A549 treated with AZD9567 at 1 μM for 4 hours (cell line): ENCODE data around the gene PIGBOS1. TPM values are rescaled to one million over a fixed set of nuclear protein-coding genes. Genes with fewer than 3 reads are reported as not detected.

Experiments
- total RNA-seq: library from RNA; stranded (reverse); fragments of 200-300 nt; extraction: Qiagen RNA extraction; gene quantifications from 5 replicates; pipeline ENCODE4 v1.2.3, GENCODE V29; 2022; ENCODE audit not compliant: insufficient read depth

Gene PIGBOS1, protein sequence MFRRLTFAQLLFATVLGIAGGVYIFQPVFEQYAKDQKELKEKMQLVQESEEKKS
- 21.1 to 26.1 TPM (median 22.9 TPM) in 5 replicates for total RNA-seq

DNA sequence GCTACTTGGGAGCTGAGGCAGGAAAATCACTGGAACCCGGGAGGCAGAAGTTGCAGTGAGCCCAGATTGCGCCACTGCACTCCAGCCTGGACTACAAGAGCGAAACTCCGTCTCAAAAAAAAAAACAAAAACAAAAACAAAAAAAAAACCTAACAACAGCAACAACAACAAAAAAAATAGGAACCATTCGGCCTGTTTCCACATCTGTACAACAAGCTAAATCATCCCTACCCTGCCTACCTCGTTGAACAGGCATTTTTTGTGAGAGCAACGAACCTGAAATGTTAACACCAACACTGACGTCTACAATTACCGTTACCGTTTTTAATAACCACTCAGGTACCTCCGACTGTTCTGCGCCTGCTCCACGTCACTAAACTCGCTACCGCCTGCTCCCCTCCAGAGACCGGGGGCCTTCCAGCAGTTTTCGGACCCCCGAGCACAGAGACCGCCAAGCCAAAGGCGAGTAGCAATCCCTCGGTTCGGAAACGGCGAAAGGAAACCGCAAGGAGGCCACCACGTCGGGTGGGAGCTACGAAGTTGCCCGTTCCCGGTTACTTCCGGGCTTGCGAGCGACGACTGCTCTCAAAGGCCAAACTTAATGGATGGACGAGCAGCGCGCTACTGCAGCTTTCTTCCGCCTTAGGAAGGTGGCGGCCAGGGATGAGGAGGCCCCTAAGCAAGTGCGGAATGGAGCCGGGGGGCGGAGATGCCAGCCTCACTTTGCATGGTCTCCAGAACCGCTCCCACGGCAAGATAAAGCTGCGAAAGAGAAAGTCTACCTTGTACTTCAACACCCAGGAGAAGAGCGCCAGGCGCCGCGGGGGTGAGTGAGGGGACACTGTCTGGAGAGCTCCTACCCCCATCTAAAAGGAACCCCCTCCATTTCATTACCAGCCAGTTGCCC lies at the start of gene PIGBOS1, which contains the start of gene PIGB:
Gene PIGBOS1 (minus strand): TSS at position 536 of the 907 bp plus-strand sequence. CDS start 1,331 bp downstream, outside the sequence.
Gene PIGB (plus strand): TSS at position 635 of the 907 bp plus-strand sequence. CDS start 29 bp downstream, at position 664.

DNA sequence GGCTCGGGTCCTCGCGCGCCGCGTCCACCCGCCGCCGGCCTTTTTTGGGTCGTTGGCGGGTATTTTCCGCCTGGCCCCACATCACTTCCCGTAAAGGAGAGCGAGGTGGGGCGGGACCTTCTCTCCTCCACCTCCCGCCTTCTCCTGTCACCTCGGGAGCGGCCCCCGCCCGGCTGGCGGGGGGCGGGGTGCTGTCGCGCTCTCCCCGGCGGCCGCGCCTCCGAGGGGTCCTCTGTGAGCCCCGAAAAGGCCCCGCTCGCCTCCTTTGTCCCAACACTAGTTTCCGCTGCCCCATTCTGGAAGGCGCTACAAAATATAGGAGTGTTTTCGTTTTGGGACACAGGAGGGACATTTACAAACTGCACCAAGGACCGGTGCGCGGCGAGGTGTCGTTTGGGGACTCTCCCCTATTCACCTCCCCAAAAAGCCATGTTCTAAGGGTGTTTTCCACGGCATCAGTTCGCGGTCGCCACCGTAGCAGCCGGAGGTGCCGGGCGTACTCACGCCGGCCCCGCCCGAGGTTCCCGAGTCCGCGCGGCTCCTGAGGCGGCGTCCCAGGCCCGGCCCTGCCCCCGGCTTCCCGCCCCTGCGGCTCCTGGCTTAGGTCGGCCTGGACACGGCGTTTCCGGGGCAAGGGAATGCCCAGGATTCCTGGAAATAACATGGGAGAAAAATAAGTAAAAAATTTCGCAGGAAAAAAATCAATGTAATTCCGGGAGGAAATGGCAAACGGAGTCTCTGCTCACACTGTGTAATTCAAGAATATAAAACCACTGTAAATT lies 29.0 kb downstream of the PIGBOS1 start, which contains the start of gene RAB27A:
Gene RAB27A (minus strand): TSS at position 68 of the 782 bp plus-strand sequence. CDS start 54,879 bp downstream, outside the sequence.

Other genes starting within 250 kb of the PIGBOS1 start
- 91.4 to 120 TPM (median 103 TPM) in 5 replicates for gene RSL24D1, start 122.2 kb downstream of the PIGBOS1 start, total RNA-seq
- gene RAB27A, start 29.3 kb downstream of the PIGBOS1 start, total RNA-seq, result 10.3 to 21.4 TPM (median 11.3 TPM) in 5 replicates
- 10.2 to 12.5 TPM (median 11.6 TPM) in 5 replicates for gene PIGB, start 99 bp upstream of the PIGBOS1 start, total RNA-seq
- 34.2 to 44.0 TPM (median 37.9 TPM) in 5 replicates for gene CCPG1, start 89.2 kb upstream of the PIGBOS1 start, total RNA-seq
- gene PIERCE2, start 89.4 kb upstream of the PIGBOS1 start, total RNA-seq, result 2.8 to 4.5 TPM (median 4.1 TPM) in 5 replicates
- gene DNAAF4, start 189.1 kb upstream of the PIGBOS1 start, total RNA-seq, result 8.7 to 12.5 TPM (median 9.0 TPM) in 5 replicates